ENCODE data around the gene FXN.

The FXN gene

DNA sequence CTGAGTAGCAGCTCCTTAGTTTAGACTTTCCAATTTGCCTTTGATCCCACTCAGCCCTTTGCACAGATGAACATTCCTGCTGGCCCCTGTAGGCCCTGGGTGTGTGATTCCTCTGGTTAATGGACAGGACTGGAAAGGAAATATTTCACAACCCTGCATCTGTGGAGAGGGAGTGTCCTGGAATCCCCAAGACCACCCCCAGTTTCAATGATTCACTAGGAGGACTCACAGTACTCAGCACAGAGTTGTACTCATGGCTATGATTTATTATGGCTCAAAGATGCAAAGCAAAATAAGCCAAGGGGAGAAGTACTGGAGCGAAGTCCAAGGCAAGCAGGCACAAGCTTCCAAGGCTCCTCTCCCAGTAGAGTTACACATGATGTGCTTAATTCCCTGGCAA is 96.1 kb downstream of the FXN start:
- ChIA-PET POLR2A (interaction anchor here (1.1 to 1.6 kb wide), 2 partner anchors 9 to 11 kb away, joined by 3 to 7 read pairs; no protein-coding TSS in a partner anchor), CTCF (interaction anchor here (1.1 to 1.6 kb wide), 4 partner anchors 12 to 78 kb away, joined by 3 to 7 read pairs (median 4); no protein-coding TSS in a partner anchor)
- H3K4me3 ChIP-seq (ENCODE audit: low read depth, low read length), result no peak overlapping the region
- no peak for TF ChIP-seq CTCF (IDR thresholded peaks at IDR 0.05; ENCODE audit: insufficient read depth, low read length, missing control alignments)
- peak; percentile 89 for DNase-seq (ENCODE audit: low read depth, low spot score)

- no peak overlapping the region for H3K4me3 ChIP-seq (ENCODE audit: low read depth, low read length)
- POLR2A ChIA-PET, result no interaction called here
Observed at GRCh38 chr9:69132361-69132760, 96.8 kb downstream of the FXN start.

GRCh38 chr9:69134412-69134811 is 98.9 kb downstream of the FXN start:
- DNase-seq (ENCODE audit: low read depth, low spot score), result no peak
- ChIA-PET CTCF (no interaction called here), POLR2A (no interaction called here)
- no peak overlapping the region for H3K4me3 ChIP-seq (ENCODE audit: low read depth, low read length)
- no peak for TF ChIP-seq CTCF (IDR thresholded peaks at IDR 0.05; ENCODE audit: insufficient read depth, low read length, missing control alignments)

More at GRCh38 chr9:69132361-69132760, 96.8 kb downstream of the FXN start:
- CTCF ChIA-PET, result interaction anchor here (1.3 to 1.6 kb wide), 2 partner anchors 11 to 25 kb away, joined by 3 to 7 read pairs; no protein-coding TSS in a partner anchor
- no peak for DNase-seq (ENCODE audit: low read depth, low spot score)
- TF ChIP-seq CTCF (IDR thresholded peaks at IDR 0.05; ENCODE audit: insufficient read depth, low read length, missing control alignments), result no peak

GRCh38 chr9:69136185-69136584 is 100.6 kb downstream of the FXN start:
- DNase-seq (ENCODE audit: low read depth, low spot score), result no peak
- no peak for TF ChIP-seq CTCF (IDR thresholded peaks at IDR 0.05; ENCODE audit: insufficient read depth, low read length, missing control alignments)
- ChIA-PET CTCF (interaction anchor here (0.7 to 2.2 kb wide), 3 partner anchors 13 to 57 kb away, joined by 3 to 6 read pairs (median 3); no protein-coding TSS in a partner anchor), POLR2A (no interaction called here)
- H3K4me3 ChIP-seq (ENCODE audit: low read depth, low read length), result no peak overlapping the region

GRCh38 chr9:69136779-69137178 is 101.2 kb downstream of the FXN start:
- no peak overlapping the region for H3K4me3 ChIP-seq (ENCODE audit: low read depth, low read length)
- POLR2A ChIA-PET, result no interaction called here
- CTCF ChIA-PET, result interaction anchor here (0.7 to 2.2 kb wide), 3 partner anchors 12 to 57 kb away, joined by 3 to 6 read pairs (median 3); no protein-coding TSS in a partner anchor
- DNase-seq (ENCODE audit: low read depth, low spot score), result no peak
- no peak for TF ChIP-seq CTCF (IDR thresholded peaks at IDR 0.05; ENCODE audit: insufficient read depth, low read length, missing control alignments)

GRCh38 chr9:69137311-69137710 is 101.8 kb downstream of the FXN start:
- no peak for TF ChIP-seq CTCF (IDR thresholded peaks at IDR 0.05; ENCODE audit: insufficient read depth, low read length, missing control alignments)
- DNase-seq (ENCODE audit: low read depth, low spot score), result no peak
- CTCF ChIA-PET, result interaction anchor here (2.2 kb wide), 1 partner anchor 12 kb away, joined by 6 read pairs; no protein-coding TSS in a partner anchor
- no peak overlapping the region for H3K4me3 ChIP-seq (ENCODE audit: low read depth, low read length)
- POLR2A ChIA-PET, result no interaction called here
